Stimulated activated CD8-positive, alpha-beta memory T cell treated with anti-CD3 and anti-CD28 coated beads, Interleukin-15, amount 100 ng/mL, for 4 hours (primary cell): ENCODE data around the gene TEX29.

Source experiments
- DNase-seq, 2 donors: peaks; one replicate each; pipeline ENCODE4 v3.0.0-alpha.2; 2020; ENCODE audit warnings: low read depth in 2 of 2

The TEX29 gene

DNA sequence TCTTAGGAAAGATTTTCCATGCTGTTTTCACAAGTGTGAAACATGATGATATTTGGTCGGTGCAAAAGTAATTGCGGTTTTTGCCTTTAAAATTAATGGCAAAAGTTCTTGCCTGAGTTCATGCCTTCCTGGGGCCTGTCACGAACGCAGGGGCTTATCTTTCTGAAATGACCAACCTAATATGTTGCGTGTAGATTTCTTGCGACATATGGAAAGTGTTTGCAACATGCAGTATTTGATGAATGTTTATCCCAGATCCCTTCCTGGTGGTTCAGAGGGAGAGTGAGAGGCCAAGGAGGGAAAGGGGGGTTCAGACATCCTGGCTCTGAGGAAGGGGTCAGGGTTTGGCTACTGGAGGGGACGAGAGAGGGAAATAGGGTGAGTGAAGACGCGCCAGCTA is 72.0 kb downstream of the TEX29 start:
- no peak for DNase-seq

DNA sequence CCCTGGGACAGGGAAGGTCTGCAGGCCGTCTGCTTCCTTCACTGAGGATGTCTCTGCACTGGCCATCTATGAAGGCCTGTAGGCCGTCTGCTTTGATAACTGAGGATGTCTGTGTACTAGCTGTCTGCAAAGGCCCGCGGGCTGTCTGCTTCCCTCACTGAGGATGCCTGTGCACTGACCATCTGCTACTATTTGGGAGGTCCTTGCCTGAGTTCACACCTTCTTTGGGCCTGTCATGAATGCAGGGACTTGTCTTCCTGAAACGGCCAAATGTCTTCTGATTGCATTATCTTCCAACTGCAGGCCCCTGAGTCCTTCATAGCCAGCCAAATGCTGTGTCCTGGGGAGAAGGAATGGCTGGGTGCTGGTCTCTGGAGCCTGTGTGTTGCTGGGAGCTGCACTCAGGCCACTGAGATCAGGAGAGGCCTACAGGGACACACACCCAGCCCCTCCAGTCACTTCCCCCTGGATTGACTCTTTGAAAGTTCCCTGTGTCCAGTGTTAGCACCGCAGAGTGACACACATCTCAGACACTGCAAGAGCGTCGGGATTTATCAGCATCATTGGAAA is 72.9 kb downstream of the TEX29 start:
- no peak for DNase-seq
